T-cell (primary cell): ENCODE measurements around the gene CCNY. TPM values are rescaled to one million over a fixed set of nuclear protein-coding genes. Genes with fewer than 3 reads are reported as not detected.

Experiments
- ATAC-seq, 4 experiments: fragments of 200-7000 bp in 3 of 4; fragments of 150-1000 bp in 1 of 4; cut with Tn5 transposase; replicated peaks in 1 of 4; 1 replicate in 3 of 4; 2 replicates in 1 of 4; pipeline ENCODE4 v1.10.0; 2021; ENCODE audit warnings: moderate library complexity in 3 of 4, mild to moderate bottlenecking in 2 of 4, moderate number of reproducible peaks in 1 of 4
- CTCF ChIA-PET, 2 donors: fragments of 300-600 bp; sonication (Branson Sonifier 250); formaldehyde crosslinking; loops; one replicate each; lab custom pipeline; 2022; ENCODE audit warnings: antibody characterized with exemption in 2 of 2; lab: Charles Lee
- POLR2A ChIA-PET, 2 donors: fragments of 300-600 bp; sonication (Branson Sonifier 250); formaldehyde crosslinking; loops; one replicate each; lab custom pipeline; 2022; ENCODE audit warnings: antibody characterized with exemption in 2 of 2; lab: Charles Lee
- DNase-seq, 35 experiments: peaks; one replicate each; pipeline versions ENCODE4 v3.0.0 to v3.0.0-alpha.2; 2013 to 2023
- H3K27ac ChIP-seq: one replicate; pipeline ENCODE4 v1.5.1; 2013; ENCODE audit warnings: low read length
- H3K27me3 ChIP-seq, 2 experiments: replicated peaks in 1 of 2; 1 replicate in 1 of 2; 2 replicates in 1 of 2; pipeline versions ENCODE4 v1.6.1 to v1.7.0; 2013; ENCODE audit warnings: low read length in 1 of 2, mixed read lengths in 1 of 2; ENCODE audit not compliant: control insufficient read depth in 2 of 2, insufficient read depth in 2 of 2; ENCODE audit errors: extremely low read depth in 1 of 2
- H3K36me3 ChIP-seq, 2 donors: 1 replicate in 1 of 2; 2 replicates in 1 of 2; pipeline versions ENCODE4 v1.6.1 to v1.7.0; 2013; ENCODE audit warnings: low read length in 1 of 2; ENCODE audit not compliant: control insufficient read depth in 2 of 2, insufficient read depth in 1 of 2; ENCODE audit errors: extremely low read depth in 1 of 2
- H3K4me1 ChIP-seq, 2 experiments: 1 replicate in 1 of 2; 2 replicates in 1 of 2; pipeline versions ENCODE4 v1.6.1 to v1.7.0; 2013; ENCODE audit warnings: low read length in 2 of 2, mixed read lengths in 1 of 2; ENCODE audit not compliant: insufficient read depth in 2 of 2, control insufficient read depth in 1 of 2; ENCODE audit errors: extremely low read depth in 1 of 2
- H3K4me3 ChIP-seq, 2 donors: 1 replicate in 1 of 2; 2 replicates in 1 of 2; pipeline versions ENCODE4 v1.5.1 to v1.7.0; 2013; ENCODE audit warnings: mild to moderate bottlenecking in 2 of 2, low read length in 1 of 2, moderate library complexity in 1 of 2; ENCODE audit not compliant: control insufficient read depth in 1 of 2; ENCODE audit errors: extremely low read depth in 1 of 2
- H3K9me3 ChIP-seq: 2 replicates; pipeline ENCODE4 v1.7.0; 2013
- H3K27ac Mint-ChIP-seq, 2 donors: one replicate each; pipeline ENCODE4 v1.8.0; 2020 to 2021; ENCODE audit warnings: mild to moderate bottlenecking in 2 of 2, mixed read lengths in 2 of 2
- H3K27me3 Mint-ChIP-seq, 2 donors: one replicate each; pipeline ENCODE4 v1.8.0; 2021 to 2022; ENCODE audit warnings: mixed read lengths in 2 of 2
- H3K36me3 Mint-ChIP-seq: one replicate; pipeline ENCODE4 v1.8.0; 2021; ENCODE audit warnings: mixed read lengths
- H3K4me1 Mint-ChIP-seq, 3 donors: one replicate each; pipeline ENCODE4 v1.8.0; 2020 to 2022; ENCODE audit warnings: mixed read lengths in 3 of 3, mild to moderate bottlenecking in 1 of 3
- H3K4me3 Mint-ChIP-seq, 3 donors: one replicate each; pipeline ENCODE4 v1.8.0; 2020 to 2022; ENCODE audit warnings: mild to moderate bottlenecking in 3 of 3, mixed read lengths in 3 of 3, moderate library complexity in 3 of 3
- H3K9me3 Mint-ChIP-seq, 3 donors: one replicate each; pipeline ENCODE4 v1.8.0; 2020 to 2022; ENCODE audit warnings: mixed read lengths in 3 of 3
- WGBS: methylation state at CpG from one replicate; pipeline ENCODE4 v1.1.5; 2013; ENCODE audit warnings: missing lambda C conversion rate; ENCODE audit not compliant: insufficient coverage; 5-methylcytosine and 5-hydroxymethylcytosine counted together
- total RNA-seq, 35 experiments: library from RNA in 6 of 35; stranded (reverse) in 6 of 35; fragments of 120-200 nt in 1 of 35; gene quantifications; one replicate each; pipeline versions ENCODE4 v1.2.1 to v1.2.4 and lab custom pipeline; 2013 to 2026

The CCNY gene
- total RNA-seq, 5 donors from 2014 or later (not counting 1 experiment from before 2014, with no cell fraction given), result 62.5 to 75.2 (median 62.8) TPM

DNA sequence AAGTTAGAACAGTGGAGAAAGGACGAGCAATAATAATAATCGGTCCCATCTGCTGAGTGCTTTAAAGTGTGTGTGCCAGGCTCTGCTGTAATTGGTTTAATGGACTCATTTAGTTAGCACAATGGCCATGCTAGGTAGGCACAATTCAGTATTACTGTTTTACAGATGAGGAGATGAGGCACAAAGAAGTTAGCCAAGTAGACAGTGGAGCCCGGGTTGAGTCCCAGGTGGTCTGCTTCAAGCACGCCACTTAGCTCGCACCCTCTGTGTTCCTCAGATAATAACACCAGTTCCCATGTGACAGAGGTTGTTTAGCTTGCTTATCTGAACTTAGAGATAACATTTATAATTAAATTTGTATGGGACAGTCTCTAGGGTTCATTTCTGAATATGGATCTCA lies 167.3 kb downstream of the CCNY start:
- Histone ChIP-seq H3K9me3 (no peaks in the 10 kb centered on the region), H3K4me1 (peaks cover 0 to 4% of the 10 kb centered on the region in 2 experiments), H3K36me3 (peaks cover 0 to 9% of the 10 kb centered on the region in 2 donors), H3K27ac (no peak overlapping the region), H3K27me3 (no peaks in the 10 kb centered on the region), H3K4me3 (no peak overlapping the region)
- CTCF ChIA-PET, result no interaction called here
- H3K27me3 Mint-ChIP-seq, result no peaks in the 10 kb centered on the region
- WGBS, result 100% methylated on average over 2 of the region's 5 CpGs
- H3K36me3 Mint-ChIP-seq, result peaks cover 36% of the 10 kb centered on the region
- DNase-seq, result no peak
- POLR2A ChIA-PET, result no interaction called here
- no peak overlapping the region for H3K27ac Mint-ChIP-seq
- ATAC-seq, result no peak
- H3K4me3 Mint-ChIP-seq, result no peak overlapping the region
- H3K4me1 Mint-ChIP-seq, result peaks cover 47 to 61% (median 50%) of the 10 kb centered on the region in 3 donors
- H3K9me3 Mint-ChIP-seq, result no peaks in the 10 kb centered on the region

DNA sequence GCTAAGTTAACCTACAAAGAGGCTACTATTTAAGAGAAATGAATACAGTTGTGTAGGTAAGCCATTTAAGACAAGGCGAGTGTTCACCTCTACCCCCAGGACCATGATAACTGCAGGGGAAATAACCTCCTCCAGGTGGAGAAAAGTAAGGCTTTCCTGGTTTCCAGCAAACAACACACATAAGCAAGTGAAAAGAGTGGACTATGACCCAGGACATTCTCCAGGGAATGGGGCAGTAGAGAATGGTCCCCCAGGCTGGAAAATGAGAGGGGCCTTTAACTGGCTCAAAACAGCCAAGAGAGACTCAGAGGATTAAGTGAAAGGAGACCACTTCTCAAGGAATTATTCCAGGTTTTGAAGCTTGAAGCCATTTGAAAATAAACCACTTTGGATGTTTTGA lies 167.8 kb downstream of the CCNY start:
- POLR2A ChIA-PET, result no interaction called here

DNA sequence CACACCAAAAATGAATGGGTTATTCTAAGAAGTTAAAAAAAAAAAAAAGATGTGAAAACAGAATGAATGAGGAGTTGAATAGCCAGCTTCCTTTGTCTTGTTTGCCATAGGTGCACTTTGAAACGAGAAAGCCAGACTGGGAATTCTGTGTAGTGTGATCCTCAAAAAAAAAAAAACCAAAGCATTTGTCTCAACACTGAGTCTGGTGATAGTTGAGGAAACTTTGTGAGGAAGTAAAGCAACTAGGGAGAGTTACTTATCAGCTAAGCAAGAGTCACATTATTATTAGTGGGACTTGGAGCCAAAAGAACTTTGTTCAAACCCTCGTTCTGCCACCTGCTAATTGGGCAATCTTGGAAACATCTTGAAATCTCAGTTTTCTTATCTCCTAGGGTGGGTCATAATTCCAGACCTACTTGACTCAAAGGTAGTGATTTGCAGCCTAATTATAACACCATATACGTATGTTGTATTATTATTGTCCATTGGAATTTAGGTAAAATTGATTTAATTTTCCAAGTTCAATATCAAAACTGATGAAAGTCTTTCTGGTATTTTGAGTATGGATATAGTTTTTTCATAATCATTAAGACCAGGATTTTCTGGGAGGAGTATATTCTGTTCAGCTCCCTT lies 169.0 kb downstream of the CCNY start:
- Histone ChIP-seq H3K27ac (no peak overlapping the region), H3K36me3 (peaks cover 0 to 9% of the 10 kb centered on the region in 2 donors), H3K9me3 (no peaks in the 10 kb centered on the region), H3K27me3 (no peaks in the 10 kb centered on the region), H3K4me3 (no peak overlapping the region), H3K4me1 (peaks cover 0 to 2% of the 10 kb centered on the region in 2 experiments)
- peaks cover 28% of the 10 kb centered on the region for H3K36me3 Mint-ChIP-seq
- no peaks in the 10 kb centered on the region for H3K27me3 Mint-ChIP-seq
- ChIA-PET CTCF (no interaction called here), POLR2A (interaction anchor here in 1 of 2 donors (0.6 kb wide), 2 partner anchors 38 to 687 kb away, joined by 3 to 6 read pairs; no protein-coding TSS in a partner anchor)
- DNase-seq (no peak), ATAC-seq (no peak)
- WGBS, result 100% methylated on average over 1 of the region's 3 CpGs
- H3K4me3 Mint-ChIP-seq, result no peak overlapping the region
- H3K27ac Mint-ChIP-seq, result no peak overlapping the region
- H3K4me1 Mint-ChIP-seq, result peaks cover 44 to 53% (median 49%) of the 10 kb centered on the region in 3 donors
- no peaks in the 10 kb centered on the region for H3K9me3 Mint-ChIP-seq

More for the DNA sequence above, 167.8 kb downstream of the CCNY start:
- WGBS, result no CpG with 5 or more reads among the region's 1 CpG
- H3K36me3 Mint-ChIP-seq, result peaks cover 30% of the 10 kb centered on the region
- no peaks in the 10 kb centered on the region for H3K9me3 Mint-ChIP-seq
- H3K36me3 ChIP-seq, result peaks cover 0 to 9% of the 10 kb centered on the region in 2 donors
- no peak overlapping the region for H3K27ac ChIP-seq
- DNase-seq (no peak), ATAC-seq (no peak)
- H3K9me3 ChIP-seq, result no peaks in the 10 kb centered on the region
- no peak overlapping the region for H3K4me3 Mint-ChIP-seq
- H3K27me3 Mint-ChIP-seq, result no peaks in the 10 kb centered on the region
- peaks cover 41 to 55% (median 44%) of the 10 kb centered on the region in 3 donors for H3K4me1 Mint-ChIP-seq
- peaks cover 0 to 4% of the 10 kb centered on the region in 2 experiments for H3K4me1 ChIP-seq
- H3K4me3 ChIP-seq, result no peak overlapping the region
- no peak overlapping the region for H3K27ac Mint-ChIP-seq
- no peaks in the 10 kb centered on the region for H3K27me3 ChIP-seq
- CTCF ChIA-PET, result interaction anchor here in 1 of 2 donors (0.6 kb wide), 2 partner anchors 66 to 174 kb away, joined by 4 to 6 read pairs; no protein-coding TSS in a partner anchor

DNA sequence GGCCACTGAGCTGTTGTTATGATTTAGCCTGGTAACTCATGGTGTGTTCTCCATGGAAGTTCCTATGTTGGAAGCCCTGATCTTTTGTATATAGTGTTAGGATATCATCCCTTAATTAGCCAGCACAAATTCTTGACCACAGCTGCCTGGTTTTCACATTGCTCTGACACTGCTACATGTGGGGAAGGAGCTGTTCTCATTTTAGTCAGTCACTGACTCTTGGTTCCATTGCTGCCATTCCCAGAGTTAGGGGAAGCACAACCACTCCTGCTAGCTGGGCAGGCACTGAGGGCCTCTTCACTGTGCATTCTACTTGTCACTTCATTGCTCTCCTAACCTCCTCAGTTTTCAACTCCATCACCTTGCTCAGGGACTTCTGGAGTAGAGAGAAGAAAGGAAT lies 170.4 kb downstream of the CCNY start:
- ChIA-PET POLR2A (no interaction called here), CTCF (no interaction called here)
- no peak overlapping the region for H3K4me3 Mint-ChIP-seq

DNA sequence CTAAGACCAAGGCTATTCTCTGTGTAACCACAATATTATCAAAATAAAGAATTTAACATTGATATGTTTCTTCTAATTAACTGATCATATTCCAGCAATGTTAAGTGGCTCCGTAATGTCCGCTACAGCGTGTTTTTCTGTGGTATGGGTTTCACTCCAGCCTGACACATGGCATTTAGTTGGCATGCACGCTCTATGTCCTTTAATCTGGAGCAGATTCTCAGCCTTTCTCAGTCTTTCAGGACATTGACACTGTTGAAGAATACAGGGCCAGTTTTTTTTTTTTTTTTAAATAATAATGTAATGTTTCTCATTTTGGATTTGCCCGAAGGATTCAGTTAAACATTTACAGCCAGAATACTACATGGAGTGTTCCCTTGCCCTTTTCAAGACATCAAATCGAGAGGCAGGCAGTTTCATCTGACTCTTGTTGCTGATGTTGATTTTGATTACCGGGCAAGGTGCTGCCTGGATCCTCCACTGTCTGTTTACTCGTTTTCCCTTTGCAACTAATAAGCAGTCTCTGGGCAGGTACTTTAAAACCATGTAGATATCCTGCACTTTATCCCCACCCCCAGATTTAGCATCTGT lies 171.3 kb downstream of the CCNY start:
- Histone ChIP-seq H3K4me3 (no peak overlapping the region), H3K36me3 (peaks cover 0 to 5% of the 10 kb centered on the region in 2 donors), H3K27me3 (no peaks in the 10 kb centered on the region), H3K4me1 (peaks cover 0 to 2% of the 10 kb centered on the region in 2 experiments), H3K27ac (no peak overlapping the region), H3K9me3 (no peaks in the 10 kb centered on the region)
- no peak for DNase-seq
- no peak for ATAC-seq
- peaks cover 49 to 62% (median 57%) of the 10 kb centered on the region in 3 donors for H3K4me1 Mint-ChIP-seq
- WGBS, result 93% methylated on average over 5 of the region's 8 CpGs
- POLR2A ChIA-PET, result no interaction called here
- no peak overlapping the region for H3K4me3 Mint-ChIP-seq
- CTCF ChIA-PET, result no interaction called here
- no peaks in the 10 kb centered on the region for H3K9me3 Mint-ChIP-seq
- H3K27ac Mint-ChIP-seq, result no peak overlapping the region
- no peaks in the 10 kb centered on the region for H3K27me3 Mint-ChIP-seq
- peaks cover 36% of the 10 kb centered on the region for H3K36me3 Mint-ChIP-seq

More for the DNA sequence above, 170.4 kb downstream of the CCNY start:
- Histone ChIP-seq H3K4me3 (no peak overlapping the region), H3K27me3 (no peaks in the 10 kb centered on the region), H3K27ac (no peak overlapping the region), H3K36me3 (peaks cover 0 to 9% of the 10 kb centered on the region in 2 donors), H3K9me3 (no peaks in the 10 kb centered on the region), H3K4me1 (peaks cover 0 to 2% of the 10 kb centered on the region in 2 experiments)
- Mint-ChIP-seq H3K4me1 (peaks cover 44 to 55% (median 51%) of the 10 kb centered on the region in 3 donors), H3K27me3 (no peaks in the 10 kb centered on the region), H3K27ac (no peak overlapping the region), H3K36me3 (peaks cover 36% of the 10 kb centered on the region), H3K9me3 (no peaks in the 10 kb centered on the region)
- no peak for ATAC-seq
- DNase-seq, result no peak

DNA sequence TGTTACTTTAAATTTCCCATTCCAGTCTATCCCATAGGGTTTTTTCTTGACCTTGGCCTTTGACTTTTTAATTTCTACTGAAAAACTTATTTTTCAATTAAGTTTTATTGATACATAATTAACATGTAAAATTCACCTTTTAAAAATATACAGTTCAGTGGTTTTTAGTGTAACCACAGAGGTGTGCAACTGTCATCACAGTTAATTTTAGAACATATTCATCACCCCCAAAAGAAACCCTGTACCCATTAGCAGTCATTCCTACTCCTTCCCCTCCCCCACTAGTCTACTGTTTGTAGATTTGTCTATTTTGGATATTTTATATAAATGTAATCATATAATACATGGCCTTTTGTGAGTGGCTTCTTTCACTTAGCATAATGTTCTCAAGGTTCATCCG lies 172.3 kb downstream of the CCNY start:
- ATAC-seq, result no peak

More for the DNA sequence above, 172.3 kb downstream of the CCNY start:
- Histone ChIP-seq H3K4me1 (peaks cover 0 to 2% of the 10 kb centered on the region in 2 experiments), H3K27me3 (no peaks in the 10 kb centered on the region), H3K9me3 (no peaks in the 10 kb centered on the region), H3K4me3 (no peak overlapping the region), H3K36me3 (peaks cover 0 to 5% of the 10 kb centered on the region in 2 donors), H3K27ac (no peak overlapping the region)
- no peaks in the 10 kb centered on the region for H3K27me3 Mint-ChIP-seq
- no peak overlapping the region for H3K4me3 Mint-ChIP-seq
- H3K4me1 Mint-ChIP-seq, result peaks cover 56 to 67% (median 61%) of the 10 kb centered on the region in 3 donors
- ChIA-PET CTCF (no interaction called here), POLR2A (no interaction called here)
- H3K27ac Mint-ChIP-seq, result no peak overlapping the region
- peaks cover 27% of the 10 kb centered on the region for H3K36me3 Mint-ChIP-seq
- no peaks in the 10 kb centered on the region for H3K9me3 Mint-ChIP-seq
- no peak for DNase-seq
- WGBS, result no CpG with 5 or more reads among the region's 1 CpG
